Hepatocyte (in vitro differentiated cells): ENCODE data around the gene THOP1.

Experiments used
- EZH2phosphoT487 ChIP-seq: fragments of 200-600 bp; sonication (generic); IDR thresholded peaks from one replicate; pipeline ENCODE4 v1.6.1; 2018; ENCODE audit warnings: antibody characterized with exemption, mild to moderate bottlenecking, low read depth, moderate library complexity; ENCODE audit not compliant: unreplicated experiment, severe bottlenecking
- TF ChIP-seq, protein P1 (sequence below): fragments of 200-600 bp; sonication (generic); IDR thresholded peaks from 2 replicates; pipeline ENCODE4 v1.5.1; 2016; ENCODE audit warnings: antibody characterized with exemption, mild to moderate bottlenecking; ENCODE audit not compliant: poor library complexity

- TF ChIP-seq, protein P1, sequence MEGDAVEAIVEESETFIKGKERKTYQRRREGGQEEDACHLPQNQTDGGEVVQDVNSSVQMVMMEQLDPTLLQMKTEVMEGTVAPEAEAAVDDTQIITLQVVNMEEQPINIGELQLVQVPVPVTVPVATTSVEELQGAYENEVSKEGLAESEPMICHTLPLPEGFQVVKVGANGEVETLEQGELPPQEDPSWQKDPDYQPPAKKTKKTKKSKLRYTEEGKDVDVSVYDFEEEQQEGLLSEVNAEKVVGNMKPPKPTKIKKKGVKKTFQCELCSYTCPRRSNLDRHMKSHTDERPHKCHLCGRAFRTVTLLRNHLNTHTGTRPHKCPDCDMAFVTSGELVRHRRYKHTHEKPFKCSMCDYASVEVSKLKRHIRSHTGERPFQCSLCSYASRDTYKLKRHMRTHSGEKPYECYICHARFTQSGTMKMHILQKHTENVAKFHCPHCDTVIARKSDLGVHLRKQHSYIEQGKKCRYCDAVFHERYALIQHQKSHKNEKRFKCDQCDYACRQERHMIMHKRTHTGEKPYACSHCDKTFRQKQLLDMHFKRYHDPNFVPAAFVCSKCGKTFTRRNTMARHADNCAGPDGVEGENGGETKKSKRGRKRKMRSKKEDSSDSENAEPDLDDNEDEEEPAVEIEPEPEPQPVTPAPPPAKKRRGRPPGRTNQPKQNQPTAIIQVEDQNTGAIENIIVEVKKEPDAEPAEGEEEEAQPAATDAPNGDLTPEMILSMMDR, result no peak
- no peak for TF ChIP-seq EZH2phosphoT487
These were observed 15.2 kb downstream of the THOP1 start for GRCh38 chr19:2800506-2800905.
